ENCODE measurements around the gene SFSWAP. TPM values are rescaled to one million over a fixed set of nuclear protein-coding genes. Genes with fewer than 3 reads are reported as not detected.

Gene SFSWAP
- polyA plus RNA-seq, 3 donors: 7.3 to 33.0 (median 10.7) TPM

GRCh38 chr12:131690320-131690719 is 20.6 kb upstream of the SFSWAP start:
- 88% methylated on average over 10 of the region's 10 CpGs for WGBS (ENCODE audit: insufficient coverage)
- Histone ChIP-seq H4K20me1 (ENCODE audit: insufficient read depth, low read length) (no peaks in the 10 kb centered on the region), H3K36me3 (replicated peaks in 1 of 2; ENCODE audit: control insufficient read depth in 1 of 2, insufficient read depth in 2 of 2, low read length in 2 of 2) (no peaks in the 10 kb centered on the region), H3K4me3 (replicated peaks in 1 of 3; ENCODE audit: low read depth in 2 of 3, low read length in 3 of 3) (no peak overlapping the region), H3K9me3 (replicated peaks in 1 of 2; ENCODE audit: control insufficient read depth in 1 of 2, insufficient read depth in 1 of 2, low read length in 2 of 2) (no peaks in the 10 kb centered on the region), H3K79me2 (ENCODE audit: insufficient read depth, low read length) (no peaks in the 10 kb centered on the region), H3K27ac (ENCODE audit: low read depth in 1 of 2, low read length in 2 of 2) (no peak overlapping the region), H3K27me3 (ENCODE audit: control insufficient read depth in 2 of 2, insufficient read depth in 2 of 2, low read length in 2 of 2) (no peaks in the 10 kb centered on the region), H3K4me1 (ENCODE audit: control insufficient read depth in 1 of 2, insufficient read depth in 2 of 2, low read length in 2 of 2) (no peaks in the 10 kb centered on the region), H2AFZ (ENCODE audit: insufficient read depth, low read depth, low read length, poor library complexity, severe bottlenecking) (no peak overlapping the region), H3K4me2 (replicated peaks; ENCODE audit: extremely low read depth, low read length, poor library complexity, severe bottlenecking) (no peak overlapping the region), H3K9ac (ENCODE audit: insufficient read depth, low read length, poor library complexity, severe bottlenecking) (no peak overlapping the region)
- DNase-seq: no peak
- Mint-ChIP-seq H3K4me1 (no peaks in the 10 kb centered on the region), H3K4me3 (no peak overlapping the region), H3K27ac (no peak overlapping the region), H3K9me3 (peaks cover 0 to 10% (median 3%) of the 10 kb centered on the region in 7 donors), H3K36me3 (no peaks in the 10 kb centered on the region), H3K27me3 (ENCODE audit: low read depth in 3 of 3) (peaks cover 0 to 5% (median 4%) of the 10 kb centered on the region in 3 donors)
- intact Hi-C loops (cut with micrococcal nuclease): no loop called here
- TF ChIP-seq CTCF (IDR thresholded peaks at IDR 0.05): no peak

GRCh38 chr12:131692431-131692830 is 18.5 kb upstream of the SFSWAP start:
- no peaks in the 10 kb centered on the region for H3K27me3 ChIP-seq (ENCODE audit: control insufficient read depth in 2 of 2, insufficient read depth in 2 of 2, low read length in 2 of 2)
- Mint-ChIP-seq H3K27me3 (ENCODE audit: low read depth in 3 of 3) (peaks cover 0 to 8% (median 4%) of the 10 kb centered on the region in 3 donors), H3K36me3 (no peaks in the 10 kb centered on the region), H3K4me3 (no peak overlapping the region), H3K4me1 (no peaks in the 10 kb centered on the region), H3K9me3 (peaks cover 0 to 10% (median under 1%) of the 10 kb centered on the region in 7 donors), H3K27ac (no peak overlapping the region)
- no peaks in the 10 kb centered on the region for H3K9me3 ChIP-seq (replicated peaks in 1 of 2; ENCODE audit: control insufficient read depth in 1 of 2, insufficient read depth in 1 of 2, low read length in 2 of 2)
- no peaks in the 10 kb centered on the region for H4K20me1 ChIP-seq (ENCODE audit: insufficient read depth, low read length)
- intact Hi-C loops (cut with micrococcal nuclease): no loop called here
- TF ChIP-seq CTCF (IDR thresholded peaks at IDR 0.05): no peak
- no peak overlapping the region for H3K27ac ChIP-seq (ENCODE audit: low read depth in 1 of 2, low read length in 2 of 2)
- H2AFZ ChIP-seq (ENCODE audit: insufficient read depth, low read depth, low read length, poor library complexity, severe bottlenecking): no peak overlapping the region
- no peak overlapping the region for H3K9ac ChIP-seq (ENCODE audit: insufficient read depth, low read length, poor library complexity, severe bottlenecking)
- H3K4me2 ChIP-seq (replicated peaks; ENCODE audit: extremely low read depth, low read length, poor library complexity, severe bottlenecking): no peak overlapping the region
- H3K4me1 ChIP-seq (ENCODE audit: control insufficient read depth in 1 of 2, insufficient read depth in 2 of 2, low read length in 2 of 2): no peaks in the 10 kb centered on the region
- H3K36me3 ChIP-seq (replicated peaks in 1 of 2; ENCODE audit: control insufficient read depth in 1 of 2, insufficient read depth in 2 of 2, low read length in 2 of 2): no peaks in the 10 kb centered on the region
- DNase-seq: no peak
- H3K4me3 ChIP-seq (replicated peaks in 1 of 3; ENCODE audit: low read depth in 2 of 3, low read length in 3 of 3): no peak overlapping the region
- H3K79me2 ChIP-seq (ENCODE audit: insufficient read depth, low read length): no peaks in the 10 kb centered on the region
- WGBS (ENCODE audit: insufficient coverage): 91% methylated on average over 18 of the region's 19 CpGs

Measured in CD14-positive monocyte (primary cell).